Measurements from ENCODE around the gene PPP1R16B. TPM values are rescaled to one million over a fixed set of nuclear protein-coding genes. Genes with fewer than 3 reads are reported as not detected.
A peak's percentile ranks its signal among the peaks of the same experiment; 100 is the strongest.
"Not testable (repeated sequence)": the region's sequence is repeated elsewhere in the genome, so short reads cannot be mapped to it uniquely, and the experiment has no call there.

PPP1R16B gene
- total RNA-seq, 2 experiments from 2014 or later = 87.6 to 91.1 TPM

GRCh38 chr20:38811769-38812168, 6.3 kb downstream of the PPP1R16B start:
- Mint-ChIP-seq H3K4me3 (peak overlapping the region; percentile 30), H3K36me3 (ENCODE audit: low read depth) (peaks cover 67% of the 10 kb centered on the region), H3K27me3 (no peaks in the 10 kb centered on the region), H3K4me1 (ENCODE audit: low read depth) (peaks cover 91% of the 10 kb centered on the region), H3K27ac (peak overlapping the region; percentile 93), H3K9me3 (no peaks in the 10 kb centered on the region)
- Histone ChIP-seq H3K9me3 (ENCODE audit: control insufficient read depth in 1 of 2, insufficient read depth in 1 of 2, low read length in 2 of 2) (no peaks in the 10 kb centered on the region), H3K27ac (ENCODE audit: low read depth in 1 of 2, low read length in 2 of 2) (no peak overlapping the region), H3K4me3 (ENCODE audit: low read length) (no peak overlapping the region), H3K36me3 (ENCODE audit: insufficient read depth, low read length) (peaks cover 26% of the 10 kb centered on the region), H3K4me1 (ENCODE audit: insufficient read depth, low read length) (peaks cover 76% of the 10 kb centered on the region), H3K27me3 (ENCODE audit: control insufficient read depth in 1 of 2, insufficient read depth in 2 of 2, low read length in 2 of 2) (no peaks in the 10 kb centered on the region)
- CTCF ChIA-PET = no interaction called here
- no peak for TF ChIP-seq CTCF (IDR thresholded peaks at IDR 0.05)
- ATAC-seq (ENCODE audit: poor library complexity) (no peak), DNase-seq (no peak)
- POLR2A ChIA-PET = no interaction called here
- intact Hi-C loops (cut with DNase I, micrococcal nuclease) = no loop called here

- H3K9me3 Mint-ChIP-seq = no peaks in the 10 kb centered on the region
- no peak overlapping the region for H3K4me3 ChIP-seq (ENCODE audit: low read length)
- no peak overlapping the region for H3K27ac ChIP-seq (ENCODE audit: low read depth in 1 of 2, low read length in 2 of 2)
- POLR2A ChIA-PET = no interaction called here
- intact Hi-C loops (cut with DNase I, micrococcal nuclease) = no loop called here
- peaks cover 29% of the 10 kb centered on the region for H3K36me3 ChIP-seq (ENCODE audit: insufficient read depth, low read length)
- H3K4me3 Mint-ChIP-seq = no peak overlapping the region
- H3K27me3 Mint-ChIP-seq = no peaks in the 10 kb centered on the region
- H3K27ac Mint-ChIP-seq = no peak overlapping the region
- H3K4me1 ChIP-seq (ENCODE audit: insufficient read depth, low read length) = peaks cover 76% of the 10 kb centered on the region
- no peak for TF ChIP-seq CTCF (IDR thresholded peaks at IDR 0.05)
- peaks cover 92% of the 10 kb centered on the region for H3K4me1 Mint-ChIP-seq (ENCODE audit: low read depth)
- ATAC-seq (ENCODE audit: poor library complexity) = no peak
- H3K9me3 ChIP-seq (ENCODE audit: control insufficient read depth in 1 of 2, insufficient read depth in 1 of 2, low read length in 2 of 2) = no peaks in the 10 kb centered on the region
- DNase-seq = no peak
- H3K36me3 Mint-ChIP-seq (ENCODE audit: low read depth) = peaks cover 67% of the 10 kb centered on the region
- H3K27me3 ChIP-seq (ENCODE audit: control insufficient read depth in 1 of 2, insufficient read depth in 2 of 2, low read length in 2 of 2) = no peaks in the 10 kb centered on the region
- CTCF ChIA-PET = no interaction called here
These were observed 6.7 kb downstream of the PPP1R16B start for GRCh38 chr20:38812182-38812581.

GRCh38 chr20:38812709-38813573, 7.4 kb downstream of the PPP1R16B start:
- H3K4me3 ChIP-seq (ENCODE audit: low read length) = no peak overlapping the region
- CTCF ChIA-PET = no interaction called here
- DNase-seq (no peak), ATAC-seq (ENCODE audit: poor library complexity) (no peak)
- H3K4me1 ChIP-seq (ENCODE audit: insufficient read depth, low read length) = peaks cover 71% of the 10 kb centered on the region
- peaks cover 31% of the 10 kb centered on the region for H3K36me3 ChIP-seq (ENCODE audit: insufficient read depth, low read length)
- no peaks in the 10 kb centered on the region for H3K9me3 ChIP-seq (ENCODE audit: control insufficient read depth in 1 of 2, insufficient read depth in 1 of 2, low read length in 2 of 2)
- Mint-ChIP-seq H3K9me3 (no peaks in the 10 kb centered on the region), H3K4me3 (no peak overlapping the region), H3K4me1 (ENCODE audit: low read depth) (peaks cover 92% of the 10 kb centered on the region), H3K27me3 (no peaks in the 10 kb centered on the region), H3K36me3 (ENCODE audit: low read depth) (peaks cover 66% of the 10 kb centered on the region), H3K27ac (peak overlapping the region; percentile 39)
- H3K27ac ChIP-seq (ENCODE audit: low read depth in 1 of 2, low read length in 2 of 2) = no peak overlapping the region
- no peak for TF ChIP-seq CTCF (IDR thresholded peaks at IDR 0.05)
- H3K27me3 ChIP-seq (ENCODE audit: control insufficient read depth in 1 of 2, insufficient read depth in 2 of 2, low read length in 2 of 2) = no peaks in the 10 kb centered on the region
- POLR2A ChIA-PET = no interaction called here
- intact Hi-C loops (cut with DNase I, micrococcal nuclease) = no loop called here

- peaks cover 33% of the 10 kb centered on the region for H3K36me3 ChIP-seq (ENCODE audit: insufficient read depth, low read length)
- Mint-ChIP-seq H3K4me1 (ENCODE audit: low read depth) (peaks cover 92% of the 10 kb centered on the region), H3K27ac (peak overlapping the region; percentile 39), H3K36me3 (ENCODE audit: low read depth) (peaks cover 69% of the 10 kb centered on the region)
- POLR2A ChIA-PET; intact Hi-C loops (cut with DNase I, micrococcal nuclease); ATAC-seq (ENCODE audit: poor library complexity); H3K4me3 ChIP-seq (ENCODE audit: low read length); H3K9me3 Mint-ChIP-seq; H3K27ac ChIP-seq (ENCODE audit: low read depth in 1 of 2, low read length in 2 of 2); DNase-seq; CTCF ChIA-PET; H3K4me3 Mint-ChIP-seq; H3K27me3 Mint-ChIP-seq; H3K9me3 ChIP-seq (ENCODE audit: control insufficient read depth in 1 of 2, insufficient read depth in 1 of 2, low read length in 2 of 2); H3K27me3 ChIP-seq (ENCODE audit: control insufficient read depth in 1 of 2, insufficient read depth in 2 of 2, low read length in 2 of 2): not testable (repeated sequence)
- peaks cover 71% of the 10 kb centered on the region for H3K4me1 ChIP-seq (ENCODE audit: insufficient read depth, low read length)
These were observed 8.1 kb downstream of the PPP1R16B start for GRCh38 chr20:38813574-38813962.

Measured in CD4-positive, alpha-beta T cell (primary cell).